NT2/D1 (cell line): ENCODE measurements around the gene ACOXL.

Source experiments
- DNase-seq: peaks from one replicate; pipeline ENCODE4 v3.0.0-alpha.2; 2011; ENCODE audit warnings: low read depth, low spot score
- H3K27me3 ChIP-seq: 2 replicates; pipeline ENCODE4 v1.6.0; 2011; ENCODE audit warnings: mild to moderate bottlenecking; ENCODE audit not compliant: insufficient read length, insufficient read depth
- H3K36me3 ChIP-seq: 2 replicates; pipeline ENCODE4 v1.6.1; 2011; ENCODE audit warnings: mild to moderate bottlenecking, low read length, mixed read lengths; ENCODE audit not compliant: insufficient read depth, insufficient read length
- H3K4me1 ChIP-seq: 2 replicates; pipeline ENCODE4 v1.5.1; 2011; ENCODE audit not compliant: insufficient read depth, insufficient read length
- H3K4me3 ChIP-seq: 2 replicates; pipeline ENCODE4 v1.5.1; 2011; ENCODE audit warnings: low read depth; ENCODE audit not compliant: insufficient read length
- H3K9ac ChIP-seq: 2 replicates; pipeline ENCODE4 v1.6.0; 2011; ENCODE audit warnings: low read depth; ENCODE audit not compliant: insufficient read length
- H3K9me3 ChIP-seq: 2 replicates; pipeline ENCODE4 v1.5.1; 2011; ENCODE audit warnings: mild to moderate bottlenecking, low read length; ENCODE audit not compliant: insufficient read depth
- SUZ12 ChIP-seq: IDR thresholded peaks from 2 replicates; pipeline ENCODE4 v1.6.1; 2011; ENCODE audit not compliant: insufficient read length, insufficient read depth; ENCODE audit errors: extremely low read depth
- YY1 ChIP-seq: IDR thresholded peaks from 2 replicates; pipeline ENCODE4 v1.6.1; 2011; ENCODE audit not compliant: insufficient read length, insufficient read depth
- ZNF274 ChIP-seq: IDR thresholded peaks from 2 replicates; pipeline ENCODE4 v1.6.1; 2011; ENCODE audit warnings: mild to moderate bottlenecking, low read depth, low read length

The ACOXL gene

DNA sequence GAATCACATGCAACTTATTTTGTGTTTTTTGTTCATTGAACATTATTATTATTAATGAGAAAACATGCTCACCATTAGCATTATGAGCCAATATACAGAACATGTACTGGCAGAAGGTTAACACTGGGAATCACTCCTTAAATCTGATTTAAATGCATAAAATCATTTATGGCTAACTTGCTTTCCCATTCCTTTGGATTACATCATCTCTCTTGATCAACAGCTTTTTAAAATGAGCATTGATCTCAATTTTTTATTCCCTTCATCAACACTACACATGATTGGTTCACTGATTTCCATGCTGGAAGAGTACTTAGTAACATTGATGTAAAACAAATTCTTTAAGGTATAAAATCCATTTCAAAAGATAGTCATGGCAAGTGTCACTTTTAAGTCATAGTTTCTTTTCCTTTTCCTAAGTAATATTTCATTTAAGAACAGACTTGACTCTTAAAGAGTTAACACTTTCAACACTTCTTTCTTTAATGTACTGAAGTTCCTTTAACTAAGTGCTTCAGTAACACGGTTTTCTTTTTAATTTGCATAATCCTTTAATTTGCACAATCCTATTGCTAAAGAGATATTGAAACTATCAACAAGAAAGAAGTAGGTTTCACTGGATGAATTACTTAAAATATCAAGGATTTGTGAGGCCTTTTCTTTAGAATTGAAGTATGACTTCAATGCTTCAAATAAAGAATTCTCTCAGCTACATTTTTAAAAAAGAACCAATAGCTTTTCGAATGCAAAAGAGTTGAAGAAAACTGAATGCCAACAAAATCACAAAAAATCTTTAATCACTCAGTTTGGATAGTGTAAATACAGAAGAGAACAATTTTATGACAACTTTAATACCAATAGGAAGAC is 29.6 kb upstream of the ACOXL start:
- Histone ChIP-seq H3K27me3 (no peaks in the 10 kb centered on the region), H3K4me3 (no peak overlapping the region), H3K4me1 (no peaks in the 10 kb centered on the region), H3K9ac (no peak overlapping the region), H3K36me3 (no peaks in the 10 kb centered on the region), H3K9me3 (no peaks in the 10 kb centered on the region)
- no peak for TF ChIP-seq YY1
- no peak for TF ChIP-seq SUZ12
- no peak for TF ChIP-seq ZNF274
- no peak for DNase-seq

DNA sequence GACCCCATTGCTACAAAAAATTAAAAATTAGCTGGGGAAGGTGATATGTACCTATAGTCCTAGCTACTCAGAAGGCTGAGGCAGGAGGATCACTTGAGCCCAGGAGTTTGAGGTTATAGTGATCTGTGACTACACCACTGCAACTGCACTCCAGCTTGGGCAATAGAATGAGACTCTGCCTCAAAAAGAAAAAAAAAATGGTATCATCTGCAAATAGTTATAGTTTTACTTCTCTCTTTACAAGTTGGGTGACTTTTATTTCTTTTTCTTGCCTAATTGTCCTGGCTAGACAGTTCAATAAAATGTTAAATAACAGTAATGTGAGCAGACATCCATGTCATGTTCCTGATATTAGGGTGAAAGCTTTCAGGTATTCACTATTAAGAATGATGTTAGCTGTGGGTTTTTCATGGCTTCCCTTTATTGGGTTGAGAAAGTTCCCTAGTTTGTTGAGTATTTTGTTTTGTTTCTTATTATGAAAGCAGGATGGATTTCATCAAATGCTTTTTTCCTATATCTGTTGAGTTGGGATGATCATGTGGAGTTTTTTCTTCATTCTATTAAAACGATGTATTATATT is 24.9 kb upstream of the ACOXL start:
- Histone ChIP-seq H3K36me3 (no peaks in the 10 kb centered on the region), H3K4me3 (no peak overlapping the region), H3K4me1 (no peaks in the 10 kb centered on the region), H3K27me3 (no peaks in the 10 kb centered on the region), H3K9me3 (no peaks in the 10 kb centered on the region), H3K9ac (no peak overlapping the region)
- TF ChIP-seq SUZ12 (no peak), YY1 (no peak)
- DNase-seq, result no peak

- no peak for DNase-seq
Observed at GRCh38 chr2:110708455-110708854, 23.9 kb upstream of the ACOXL start.

GRCh38 chr2:110712737-110713136 is 19.6 kb upstream of the ACOXL start:
- TF ChIP-seq YY1 (no peak), SUZ12 (no peak), ZNF274 (no peak)
- Histone ChIP-seq H3K9ac (no peak overlapping the region), H3K4me3 (no peak overlapping the region), H3K9me3 (no peaks in the 10 kb centered on the region), H3K27me3 (no peaks in the 10 kb centered on the region), H3K4me1 (no peaks in the 10 kb centered on the region), H3K36me3 (no peaks in the 10 kb centered on the region)
- DNase-seq, result no peak

More at GRCh38 chr2:110708455-110708854, 23.9 kb upstream of the ACOXL start:
- Histone ChIP-seq H3K27me3 (no peaks in the 10 kb centered on the region), H3K36me3 (no peaks in the 10 kb centered on the region), H3K4me3 (no peak overlapping the region), H3K9me3 (no peaks in the 10 kb centered on the region), H3K9ac (no peak overlapping the region), H3K4me1 (no peaks in the 10 kb centered on the region)
- TF ChIP-seq ZNF274, result no peak
- no peak for TF ChIP-seq SUZ12
- no peak for TF ChIP-seq YY1

DNA sequence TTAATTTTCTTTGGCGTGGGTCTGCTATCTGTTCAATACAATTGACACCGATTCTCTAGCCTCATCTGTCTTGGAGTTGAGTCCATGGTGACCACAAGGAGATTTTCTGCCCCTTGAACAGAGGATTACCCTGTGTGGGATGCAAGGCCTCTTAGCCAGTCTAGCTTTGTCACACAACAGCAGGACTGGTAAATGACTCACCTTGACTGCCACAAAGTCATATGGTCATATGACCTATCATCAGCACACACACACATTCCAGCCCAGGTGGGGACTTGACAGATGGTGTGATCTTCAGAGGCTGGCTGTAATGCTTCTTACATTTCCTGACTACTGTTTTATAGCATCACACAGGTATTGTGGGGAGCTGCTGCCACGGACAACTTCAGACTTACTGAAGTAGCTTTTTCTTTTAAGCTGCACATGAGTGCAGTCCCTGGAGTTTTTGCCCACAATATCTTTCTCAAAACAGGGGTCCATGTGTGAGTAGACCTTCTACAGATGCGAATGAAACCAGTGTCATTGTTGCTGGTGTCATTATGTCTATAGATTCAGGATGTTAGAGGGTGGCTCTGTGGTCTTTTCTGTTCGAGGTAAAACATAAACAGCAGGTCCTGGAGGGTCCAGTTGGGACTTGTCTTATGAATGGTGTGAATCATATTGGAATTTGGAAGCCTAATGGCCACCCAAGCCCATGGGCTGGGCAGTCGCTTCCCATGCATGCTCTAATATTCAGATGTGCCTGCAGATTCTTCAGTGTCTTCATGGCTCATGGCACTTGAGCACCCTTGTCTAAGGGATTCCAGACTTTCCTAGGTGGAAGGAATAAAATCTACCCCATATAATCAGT is 18.6 kb upstream of the ACOXL start:
- Histone ChIP-seq H3K4me3 (no peak overlapping the region), H3K36me3 (no peaks in the 10 kb centered on the region), H3K4me1 (no peaks in the 10 kb centered on the region), H3K27me3 (no peaks in the 10 kb centered on the region), H3K9ac (no peak overlapping the region), H3K9me3 (no peaks in the 10 kb centered on the region)
- no peak for DNase-seq
- TF ChIP-seq SUZ12 (no peak), ZNF274 (no peak), YY1 (no peak)

DNA sequence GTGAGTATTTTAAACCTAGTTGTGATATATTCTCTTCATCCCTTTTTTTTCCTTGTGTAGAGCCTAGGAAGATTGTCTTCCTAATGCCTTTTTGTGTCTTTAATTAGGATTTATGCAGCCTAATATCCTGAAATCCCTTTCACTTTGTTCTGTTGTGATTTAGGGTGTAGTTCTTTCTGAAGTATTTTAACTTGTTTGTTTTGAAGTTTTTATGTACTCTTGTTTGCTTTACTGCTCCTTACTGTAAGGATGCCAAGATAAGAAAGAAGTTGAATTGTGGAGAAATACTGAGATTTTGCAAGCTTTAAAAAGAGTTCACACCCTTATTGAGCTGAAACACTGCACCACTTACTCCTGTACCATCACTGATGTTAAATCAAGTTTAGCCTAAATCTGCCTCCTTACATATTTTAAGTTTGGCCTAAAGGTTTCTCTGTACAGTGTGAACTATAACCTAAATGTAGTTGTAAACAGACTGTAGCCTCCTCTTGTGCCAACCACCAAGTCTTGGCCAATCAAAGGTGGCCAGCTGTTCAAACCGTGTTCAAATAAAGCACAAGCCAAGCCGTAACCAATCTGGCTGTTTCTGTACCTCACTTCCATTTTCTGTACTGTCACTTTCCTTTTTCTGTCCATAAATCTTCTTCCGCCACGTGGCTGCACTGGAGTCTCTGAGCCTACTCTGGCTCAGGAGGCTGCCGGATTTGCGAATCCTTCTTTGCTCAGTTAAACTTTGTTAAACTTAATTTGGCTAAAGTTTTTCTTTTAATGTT is 17.7 kb upstream of the ACOXL start:
- Histone ChIP-seq H3K27me3 (no peaks in the 10 kb centered on the region), H3K4me1 (no peaks in the 10 kb centered on the region), H3K36me3 (no peaks in the 10 kb centered on the region), H3K9ac (no peak overlapping the region), H3K4me3 (no peak overlapping the region), H3K9me3 (no peaks in the 10 kb centered on the region)
- TF ChIP-seq SUZ12 (no peak), ZNF274 (no peak), YY1 (no peak)
- no peak for DNase-seq
